Activated T-helper 2 cell treated with anti-CD3 and anti-CD28 coated beads, Interferon-gamma antibody, Interleukin-2, Interleukin-4, amounts not matched to agents 10 μg/mL and 5 μg/mL and 100 μg/mL, durations not matched to agents 14 hours and 24 hours and 36 hours (primary cell): Measurements from ENCODE around the gene SDHB. TPM values are rescaled to one million over a fixed set of nuclear protein-coding genes. Genes with fewer than 3 reads are reported as not detected.

Experiments
- DNase-seq: peaks from one replicate; pipeline ENCODE4 v3.0.0; 2021; ENCODE audit warnings: low spot score
- H3K27ac Mint-ChIP-seq: one replicate; pipeline ENCODE4 v1.8.0; 2021; ENCODE audit warnings: mixed read lengths
- H3K27me3 Mint-ChIP-seq: one replicate; pipeline ENCODE4 v1.8.0; 2021; ENCODE audit warnings: low read depth, mixed read lengths
- H3K36me3 Mint-ChIP-seq: one replicate; pipeline ENCODE4 v1.8.0; 2021; ENCODE audit warnings: low read depth, mixed read lengths
- H3K4me1 Mint-ChIP-seq: one replicate; pipeline ENCODE4 v1.8.0; 2021; ENCODE audit warnings: low read depth, mixed read lengths
- H3K4me3 Mint-ChIP-seq: one replicate; pipeline ENCODE4 v1.8.0; 2021; ENCODE audit warnings: low read depth, mild to moderate bottlenecking, moderate library complexity, mixed read lengths
- H3K9me3 Mint-ChIP-seq: one replicate; pipeline ENCODE4 v1.8.0; 2021; ENCODE audit warnings: mixed read lengths
- intact Hi-C: fragments of 100-400 bp; cut with micrococcal nuclease; formaldehyde crosslinking; loops from one replicate; pipeline ENCODE4 v1.15.1; 2023
- total RNA-seq: library from RNA; stranded (reverse); gene quantifications from 2 replicates; pipeline ENCODE4 v1.2.3, GENCODE V29; 2022

SDHB gene
- total RNA-seq, 1 donor from 2014 or later: 117 TPM

GRCh38 chr1:17030206-17030605 lies 23.6 kb downstream of the SDHB start:
- intact Hi-C loops: no loop called here
- H3K9me3 Mint-ChIP-seq: no peaks in the 10 kb centered on the region
- DNase-seq: no peak
- H3K36me3 Mint-ChIP-seq: peaks cover 48% of the 10 kb centered on the region
- H3K4me1 Mint-ChIP-seq: no peaks in the 10 kb centered on the region
- H3K4me3 Mint-ChIP-seq: no peak overlapping the region
- H3K27ac Mint-ChIP-seq: no peak overlapping the region
- no peaks in the 10 kb centered on the region for H3K27me3 Mint-ChIP-seq

GRCh38 chr1:17028662-17029188 lies 25.1 kb downstream of the SDHB start:
- intact Hi-C loops: no loop called here
- DNase-seq: no peak
- no peaks in the 10 kb centered on the region for H3K4me1 Mint-ChIP-seq
- no peak overlapping the region for H3K4me3 Mint-ChIP-seq
- H3K27me3 Mint-ChIP-seq: no peaks in the 10 kb centered on the region
- H3K9me3 Mint-ChIP-seq: no peaks in the 10 kb centered on the region
- no peak overlapping the region for H3K27ac Mint-ChIP-seq
- peaks cover 49% of the 10 kb centered on the region for H3K36me3 Mint-ChIP-seq

- Mint-ChIP-seq H3K4me3 (no peak overlapping the region), H3K36me3 (peaks cover 54% of the 10 kb centered on the region), H3K9me3 (no peaks in the 10 kb centered on the region), H3K27me3 (no peaks in the 10 kb centered on the region), H3K4me1 (no peaks in the 10 kb centered on the region), H3K27ac (no peak overlapping the region)
- no peak for DNase-seq
- intact Hi-C loops: no loop called here
Measured at GRCh38 chr1:17027900-17028299, 25.9 kb downstream of the SDHB start.

- Mint-ChIP-seq H3K36me3 (peaks cover 59% of the 10 kb centered on the region), H3K4me1 (no peaks in the 10 kb centered on the region), H3K9me3 (no peaks in the 10 kb centered on the region), H3K4me3 (no peak overlapping the region), H3K27me3 (no peaks in the 10 kb centered on the region), H3K27ac (no peak overlapping the region)
- intact Hi-C loops: no loop called here
- no peak for DNase-seq
Measured at GRCh38 chr1:17027403-17027802, 26.4 kb downstream of the SDHB start.

- DNase-seq: no peak
- Mint-ChIP-seq H3K4me1 (no peaks in the 10 kb centered on the region), H3K36me3 (peaks cover 68% of the 10 kb centered on the region), H3K27me3 (no peaks in the 10 kb centered on the region), H3K9me3 (no peaks in the 10 kb centered on the region), H3K4me3 (no peak overlapping the region), H3K27ac (no peak overlapping the region)
- intact Hi-C loops: no loop called here
Measured at GRCh38 chr1:17024721-17025120, 29.1 kb downstream of the SDHB start.

- Mint-ChIP-seq H3K27me3 (no peaks in the 10 kb centered on the region), H3K27ac (no peak overlapping the region), H3K4me1 (peaks cover 8% of the 10 kb centered on the region), H3K4me3 (no peak overlapping the region), H3K9me3 (no peaks in the 10 kb centered on the region), H3K36me3 (peaks cover 72% of the 10 kb centered on the region)
- intact Hi-C loops: no loop called here
- DNase-seq: no peak
Measured at GRCh38 chr1:17023573-17023972, 30.3 kb downstream of the SDHB start.

- Mint-ChIP-seq H3K36me3 (peaks cover 71% of the 10 kb centered on the region), H3K27me3 (no peaks in the 10 kb centered on the region), H3K4me3 (no peak overlapping the region), H3K4me1 (peaks cover 8% of the 10 kb centered on the region), H3K9me3 (no peaks in the 10 kb centered on the region), H3K27ac (no peak overlapping the region)
- intact Hi-C loops: no loop called here
- DNase-seq: no peak
Measured at GRCh38 chr1:17023102-17023501, 30.7 kb downstream of the SDHB start.

- Mint-ChIP-seq H3K36me3 (peaks cover 66% of the 10 kb centered on the region), H3K27ac (no peak overlapping the region), H3K4me1 (peaks cover 8% of the 10 kb centered on the region), H3K9me3 (no peaks in the 10 kb centered on the region), H3K4me3 (no peak overlapping the region), H3K27me3 (no peaks in the 10 kb centered on the region)
- intact Hi-C loops: no loop called here
- DNase-seq: no peak
Measured at GRCh38 chr1:17021896-17022295, 31.9 kb downstream of the SDHB start.

GRCh38 chr1:17020502-17020901 lies 33.3 kb downstream of the SDHB start:
- Mint-ChIP-seq H3K9me3 (no peaks in the 10 kb centered on the region), H3K27me3 (no peaks in the 10 kb centered on the region), H3K4me1 (peaks cover 8% of the 10 kb centered on the region), H3K36me3 (peaks cover 62% of the 10 kb centered on the region), H3K4me3 (no peak overlapping the region), H3K27ac (no peak overlapping the region)
- DNase-seq: no peak
- intact Hi-C loops: no loop called here

GRCh38 chr1:17018849-17019248 lies 35.0 kb downstream of the SDHB start:
- Mint-ChIP-seq H3K27ac (no peak overlapping the region), H3K4me1 (peaks cover 10% of the 10 kb centered on the region), H3K4me3 (no peak overlapping the region), H3K36me3 (peaks cover 54% of the 10 kb centered on the region), H3K27me3 (no peaks in the 10 kb centered on the region), H3K9me3 (no peaks in the 10 kb centered on the region)
- intact Hi-C loops: loop anchor here (10.0 kb wide), 1 partner anchor 54 kb away; no protein-coding TSS in a partner anchor
- no peak for DNase-seq

GRCh38 chr1:17017435-17017834 lies 36.4 kb downstream of the SDHB start:
- peaks cover 40% of the 10 kb centered on the region for H3K36me3 Mint-ChIP-seq
- H3K27ac Mint-ChIP-seq: no peak overlapping the region
- H3K27me3 Mint-ChIP-seq: no peaks in the 10 kb centered on the region
- intact Hi-C loops: loop anchor here (10.0 kb wide), 1 partner anchor 53 kb away; no protein-coding TSS in a partner anchor
- H3K9me3 Mint-ChIP-seq: no peaks in the 10 kb centered on the region
- DNase-seq: no peak
- no peak overlapping the region for H3K4me3 Mint-ChIP-seq
- H3K4me1 Mint-ChIP-seq: peaks cover 10% of the 10 kb centered on the region

GRCh38 chr1:17016317-17016661 lies 37.5 kb downstream of the SDHB start:
- Mint-ChIP-seq H3K27ac (no peak overlapping the region), H3K4me1 (peaks cover 16% of the 10 kb centered on the region), H3K27me3 (no peaks in the 10 kb centered on the region), H3K4me3 (no peak overlapping the region), H3K36me3 (peaks cover 33% of the 10 kb centered on the region), H3K9me3 (no peaks in the 10 kb centered on the region)
- DNase-seq: no peak
- intact Hi-C loops: loop anchor here (10.0 kb wide), 1 partner anchor 51 kb away; no protein-coding TSS in a partner anchor

- no peaks in the 10 kb centered on the region for H3K27me3 Mint-ChIP-seq
- no peak for DNase-seq
- intact Hi-C loops: loop anchor here (10.0 kb wide), 1 partner anchor 50 kb away; no protein-coding TSS in a partner anchor
- no peak overlapping the region for H3K27ac Mint-ChIP-seq
- no peak overlapping the region for H3K4me3 Mint-ChIP-seq
- peaks cover 25% of the 10 kb centered on the region for H3K4me1 Mint-ChIP-seq
- H3K9me3 Mint-ChIP-seq: no peaks in the 10 kb centered on the region
- H3K36me3 Mint-ChIP-seq: peaks cover 22% of the 10 kb centered on the region
Measured at GRCh38 chr1:17014671-17015567, 38.9 kb downstream of the SDHB start.
